Measurements from ENCODE around the gene DNMT3B. TPM values are rescaled to one million over a fixed set of nuclear protein-coding genes. Genes with fewer than 3 reads are reported as not detected.

Gene DNMT3B
- polyA plus RNA-seq, 3 donors from 2014 or later = 0.16 to 0.85 (median 0.32) TPM

DNA sequence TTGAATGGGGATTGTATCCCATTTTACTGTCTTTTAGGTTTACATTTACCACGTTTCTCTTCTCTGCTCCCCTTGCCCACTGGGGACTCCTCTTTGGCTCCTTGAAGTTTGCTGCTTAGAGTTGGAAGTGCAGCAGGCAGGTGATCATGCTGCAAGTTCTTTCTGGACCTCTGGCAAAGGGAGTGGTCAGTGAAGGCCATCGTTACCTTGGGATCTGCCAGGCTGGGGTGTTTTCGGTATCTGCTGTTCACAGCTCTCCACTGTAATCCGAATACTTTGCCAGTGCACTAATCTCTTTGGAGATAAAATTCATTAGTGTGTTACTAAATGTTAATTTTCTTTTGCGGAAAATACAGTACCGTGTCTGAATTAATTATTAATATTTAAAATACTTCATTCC lies 87.4 kb downstream of the DNMT3B start:
- Mint-ChIP-seq H3K36me3 (peaks cover 16 to 46% (median 18%) of the 10 kb centered on the region in 3 donors), H3K27me3 (ENCODE audit: low read depth in 3 of 3) (peaks cover 0 to 3% (median 0%) of the 10 kb centered on the region in 3 donors), H3K9me3 (no peaks in the 10 kb centered on the region), H3K27ac (peak overlapping the region in 1 of 6 donors; percentile 18), H3K4me3 (no peak overlapping the region), H3K4me1 (peaks cover 8 to 28% of the 10 kb centered on the region in 2 donors)
- DNase-seq = no peak

DNA sequence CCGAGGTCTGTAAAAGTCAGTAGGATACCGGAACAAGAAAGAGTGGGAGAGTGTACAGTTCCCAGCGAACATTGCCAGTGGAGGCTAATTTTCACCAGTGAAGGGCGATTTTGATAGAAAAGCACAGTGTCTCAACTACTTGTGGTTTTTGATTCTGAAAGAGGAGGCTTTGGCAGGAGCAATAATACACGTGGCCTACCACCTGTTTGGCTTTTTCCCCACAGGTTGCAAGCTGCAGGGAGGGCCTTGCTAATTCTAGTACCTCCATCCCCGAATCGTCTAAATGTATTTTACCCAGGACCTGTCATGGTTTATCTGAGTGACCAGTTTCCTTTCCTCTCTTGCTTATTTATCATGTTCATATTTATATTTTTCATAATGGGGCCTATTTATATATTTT lies 93.2 kb downstream of the DNMT3B start:
- Mint-ChIP-seq H3K27ac (peak overlapping the region; percentile 64 to 78 (median 70)), H3K27me3 (ENCODE audit: low read depth in 3 of 3) (peaks cover 0 to 3% (median 3%) of the 10 kb centered on the region in 3 donors), H3K4me3 (no peak overlapping the region), H3K36me3 (peaks cover 3 to 27% (median 8%) of the 10 kb centered on the region in 3 donors), H3K9me3 (no peaks in the 10 kb centered on the region), H3K4me1 (peaks cover 28 to 50% of the 10 kb centered on the region in 2 donors)
- no peak for DNase-seq

GRCh38 chr20:32858189-32858588 lies 96.0 kb downstream of the DNMT3B start:
- no peaks in the 10 kb centered on the region for H3K9me3 Mint-ChIP-seq
- peaks cover 28 to 50% of the 10 kb centered on the region in 2 donors for H3K4me1 Mint-ChIP-seq
- no peak for DNase-seq
- peak overlapping the region in 5 of 6 donors; percentile 25 to 84 (median 74) for H3K27ac Mint-ChIP-seq
- H3K27me3 Mint-ChIP-seq (ENCODE audit: low read depth in 3 of 3) = peaks cover 0 to 3% (median 2%) of the 10 kb centered on the region in 3 donors
- H3K36me3 Mint-ChIP-seq = peaks cover 4 to 26% (median 4%) of the 10 kb centered on the region in 3 donors
- H3K4me3 Mint-ChIP-seq = no peak overlapping the region

Other genes with a start within 250 kb of the DNMT3B start
- 10 to 100 TPM in 1 of 3 donors, 1 to 10 TPM in 2; 4.1 to 17.2 (median 9.6) TPM for gene NOL4L, start 177.1 kb upstream of the DNMT3B start, polyA plus RNA-seq
- under 1 TPM in 2 of 3 donors, not detected in 1; 0.11 to 0.29 TPM for gene C20orf203, start 88.4 kb upstream of the DNMT3B start, polyA plus RNA-seq
- 100 to 1,000 TPM; 166 to 265 (median 208) TPM for gene COMMD7, start 18.9 kb upstream of the DNMT3B start, polyA plus RNA-seq
- 100 to 1,000 TPM; 137 to 218 (median 150) TPM for gene MAPRE1, start 57.6 kb downstream of the DNMT3B start, polyA plus RNA-seq
- gene EFCAB8, start 96.5 kb downstream of the DNMT3B start, polyA plus RNA-seq = under 1 TPM in 1 of 3 donors, not detected in 2; 0.20 TPM
- not detected for gene SUN5, start 242.0 kb downstream of the DNMT3B start, polyA plus RNA-seq
- not detected for gene BPIFB2, start 245.3 kb downstream of the DNMT3B start, polyA plus RNA-seq

Data from immature natural killer cell (primary cell).